Measurements from ENCODE around the gene KCNN3.

GRCh38 chr1:154802982-154803920, 66.8 kb downstream of the KCNN3 start:
- no peak for TF ChIP-seq CTCF (conservative IDR thresholded peaks at IDR 0.05)
- TF ChIP-seq ZFX (IDR thresholded peaks at IDR 0.05) = no peak
